Measurements from ENCODE around the gene RIPPLY3.
"Not testable (repeated sequence)": the region's sequence is repeated elsewhere in the genome, so short reads cannot be mapped to it uniquely, and the experiment has no call there.

Gene RIPPLY3

GRCh38 chr21:36981049-36981391 is 25.5 kb upstream of the RIPPLY3 start:
- no peak for DNase-seq (ENCODE audit: low read depth, low spot score)

GRCh38 chr21:36981977-36982700 is 24.4 kb upstream of the RIPPLY3 start:
- DNase-seq (ENCODE audit: low read depth, low spot score), result no peak

- no peak for DNase-seq (ENCODE audit: low read depth, low spot score)
Observed at GRCh38 chr21:36985751-36986594, 20.5 kb upstream of the RIPPLY3 start.

DNA sequence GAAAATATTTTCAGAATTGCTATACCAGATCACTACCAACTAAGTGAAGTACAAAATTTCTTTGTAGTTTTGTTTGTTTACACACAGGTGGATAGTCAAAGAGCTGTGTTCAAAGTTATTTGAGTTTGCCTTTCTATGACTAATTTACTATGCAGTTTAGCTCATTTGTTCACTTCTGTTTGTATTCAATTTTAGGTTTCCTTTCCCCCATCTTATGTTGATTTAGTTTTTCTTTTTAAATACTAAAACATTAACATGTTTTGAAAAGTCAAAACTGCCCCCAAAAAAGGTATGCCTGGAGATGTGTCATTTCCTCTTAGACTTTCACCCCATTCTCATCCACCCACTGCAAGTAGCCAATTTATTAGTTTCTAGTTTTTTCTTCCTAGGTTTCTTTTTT is 18.7 kb upstream of the RIPPLY3 start:
- DNase-seq (ENCODE audit: low read depth, low spot score), result no peak

DNA sequence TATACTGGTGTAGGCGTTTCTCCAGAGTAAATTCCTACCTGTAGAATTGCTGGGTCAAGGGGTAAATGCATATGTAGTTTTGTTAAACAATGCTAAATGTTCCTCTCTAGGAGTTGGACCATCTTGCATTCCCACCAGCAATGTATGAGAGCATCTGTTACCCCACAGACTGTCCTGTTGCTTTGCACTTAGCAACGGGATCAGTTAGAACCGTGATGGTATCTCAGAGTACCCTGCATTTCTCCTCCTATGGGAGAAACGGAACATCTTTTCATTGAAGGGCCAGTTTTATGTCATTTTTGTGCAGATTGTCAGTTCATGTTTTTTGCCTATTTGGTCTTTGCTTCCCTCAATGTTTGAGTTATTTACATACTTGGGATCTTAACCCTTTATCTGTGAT is 18.0 kb upstream of the RIPPLY3 start:
- DNase-seq (ENCODE audit: low read depth, low spot score), result no peak

DNA sequence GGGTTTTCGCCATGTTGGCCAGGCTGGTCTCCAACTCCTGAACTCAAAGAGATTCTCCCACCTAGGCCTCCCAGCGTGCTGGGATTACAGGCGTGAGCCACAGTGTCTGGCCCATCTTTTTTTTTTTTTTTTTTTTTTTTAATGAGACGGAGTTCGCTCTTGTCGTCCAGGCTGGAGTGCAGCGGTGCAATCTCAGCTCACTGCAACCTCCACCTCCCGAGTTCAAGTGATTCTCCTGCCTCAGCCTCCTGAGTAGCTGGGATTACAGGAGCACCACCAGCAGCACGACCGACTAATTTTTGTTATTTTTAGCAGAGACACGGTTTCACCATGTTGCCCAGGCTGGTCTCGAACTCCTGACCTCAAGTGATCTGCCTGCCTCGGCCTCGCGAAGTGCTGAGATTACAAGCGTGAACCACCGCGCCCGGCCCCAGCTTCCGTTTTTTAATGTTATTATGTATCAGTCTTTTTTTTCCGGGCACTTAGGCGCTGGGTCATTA is 17.3 kb upstream of the RIPPLY3 start:
- DNase-seq (ENCODE audit: low read depth, low spot score), result not testable (repeated sequence)

GRCh38 chr21:36989699-36990507 is 16.6 kb upstream of the RIPPLY3 start:
- DNase-seq (ENCODE audit: low read depth, low spot score), result peak; percentile 67

- DNase-seq (ENCODE audit: low read depth, low spot score), result no peak
Observed at GRCh38 chr21:36990508-36991205, 15.8 kb upstream of the RIPPLY3 start.

GRCh38 chr21:36992671-36993070 is 13.8 kb upstream of the RIPPLY3 start:
- no peak for DNase-seq (ENCODE audit: low read depth, low spot score)

DNA sequence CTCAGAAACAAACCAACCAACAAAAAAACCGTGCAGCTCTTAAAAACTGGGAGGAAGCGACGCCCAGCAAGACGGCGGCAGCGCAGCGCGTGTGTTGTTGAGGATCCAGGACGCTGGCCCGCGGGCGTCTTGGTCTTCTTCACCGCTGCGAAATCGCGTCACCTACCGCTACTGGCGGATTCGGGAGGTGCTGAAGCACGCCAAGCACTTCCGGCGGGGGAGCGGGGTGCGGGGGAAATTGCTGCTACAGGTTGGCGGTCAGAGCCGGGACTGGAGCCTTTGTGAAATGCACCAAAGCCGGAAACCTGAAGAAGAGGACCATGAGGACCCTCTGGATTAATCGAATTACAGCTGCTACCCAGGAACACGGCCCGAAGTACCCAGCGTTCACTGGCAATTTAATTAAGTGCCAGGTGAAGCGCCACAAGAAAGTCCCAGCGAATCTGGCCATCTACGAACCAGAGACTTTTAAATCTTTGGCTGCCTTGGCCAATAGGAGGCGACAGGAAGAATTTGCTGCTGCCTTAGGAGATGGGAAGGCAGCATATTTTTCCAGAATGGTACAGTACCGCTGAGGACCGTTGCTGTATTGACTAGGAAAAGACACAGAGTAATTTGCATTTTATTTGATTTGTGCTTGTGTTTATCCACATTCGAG is 11.9 kb upstream of the RIPPLY3 start:
- DNase-seq (ENCODE audit: low read depth, low spot score), result no peak

GRCh38 chr21:36995285-36995684 is 11.2 kb upstream of the RIPPLY3 start:
- not testable (repeated sequence) for DNase-seq (ENCODE audit: low read depth, low spot score)

DNA sequence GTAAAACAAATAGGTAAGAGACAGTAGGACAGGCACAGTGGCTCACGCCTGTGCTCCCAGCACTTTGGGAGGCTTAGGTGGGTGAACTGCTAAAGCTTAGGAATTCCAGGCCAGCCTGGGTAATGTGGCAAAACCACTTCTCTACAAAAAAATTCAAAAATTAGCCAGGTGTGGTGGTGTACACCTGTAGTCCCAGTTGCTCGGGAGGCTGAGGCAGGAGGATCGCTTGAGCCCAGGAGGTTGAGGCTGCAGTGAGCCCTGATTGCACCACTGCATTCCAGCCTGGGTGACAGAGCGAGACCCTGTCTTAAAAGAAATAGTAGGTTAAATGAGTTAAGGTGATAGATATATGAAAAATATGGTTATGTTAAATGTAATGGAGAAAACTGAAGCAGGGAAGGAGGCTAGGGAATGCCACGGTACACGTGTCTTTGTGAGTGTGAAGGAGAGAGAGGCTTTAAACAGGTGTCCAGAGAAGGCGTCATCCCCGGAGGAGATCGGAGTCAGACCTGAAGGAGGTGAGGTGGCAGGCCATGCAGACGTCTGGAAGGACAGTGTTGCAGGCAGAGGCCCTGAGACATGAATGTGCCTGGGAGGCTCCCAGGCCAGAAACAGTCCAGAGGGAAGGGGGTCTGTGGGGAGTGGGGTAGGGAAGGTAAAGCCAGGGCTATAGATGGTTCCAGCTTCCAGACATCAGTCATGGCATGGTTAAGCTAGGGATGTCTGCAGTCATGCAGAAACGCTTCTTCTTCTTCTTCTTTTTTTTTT is 7.2 kb upstream of the RIPPLY3 start:
- DNase-seq (ENCODE audit: low read depth, low spot score), result no peak

GRCh38 chr21:37000381-37000780 is 6.1 kb upstream of the RIPPLY3 start:
- DNase-seq (ENCODE audit: low read depth, low spot score), result no peak

GRCh38 chr21:37001441-37001840 is 5.1 kb upstream of the RIPPLY3 start:
- DNase-seq (ENCODE audit: low read depth, low spot score), result no peak

DNA sequence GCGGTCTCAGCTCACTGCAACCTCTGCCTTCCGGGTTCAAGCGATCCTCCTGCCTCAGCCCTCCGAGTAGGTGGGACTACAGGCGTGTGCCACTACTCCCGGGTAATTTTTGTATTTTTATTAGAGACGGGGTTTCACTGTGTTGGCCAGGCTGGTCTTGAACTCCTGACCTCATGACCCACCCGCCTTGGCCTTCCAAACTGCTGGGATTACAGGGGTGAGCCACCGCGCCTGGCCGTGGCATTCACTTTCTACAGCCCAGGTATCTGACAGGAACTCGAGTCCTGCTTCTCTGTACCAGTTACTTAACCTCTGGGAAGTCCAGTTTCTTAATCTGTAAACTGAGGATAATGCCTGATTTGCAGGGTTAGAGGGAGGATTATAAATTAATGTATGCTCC is 3.7 kb upstream of the RIPPLY3 start:
- not testable (repeated sequence) for DNase-seq (ENCODE audit: low read depth, low spot score)

- not testable (repeated sequence) for DNase-seq (ENCODE audit: low read depth, low spot score)
Observed at GRCh38 chr21:37003917-37004316, 2.6 kb upstream of the RIPPLY3 start.

- no peak for DNase-seq (ENCODE audit: low read depth, low spot score)
Observed at GRCh38 chr21:37005548-37006485, 685 bp upstream of the RIPPLY3 start.

GRCh38 chr21:37008724-37009123 is 2.2 kb downstream of the RIPPLY3 start:
- DNase-seq (ENCODE audit: low read depth, low spot score), result no peak

DNA sequence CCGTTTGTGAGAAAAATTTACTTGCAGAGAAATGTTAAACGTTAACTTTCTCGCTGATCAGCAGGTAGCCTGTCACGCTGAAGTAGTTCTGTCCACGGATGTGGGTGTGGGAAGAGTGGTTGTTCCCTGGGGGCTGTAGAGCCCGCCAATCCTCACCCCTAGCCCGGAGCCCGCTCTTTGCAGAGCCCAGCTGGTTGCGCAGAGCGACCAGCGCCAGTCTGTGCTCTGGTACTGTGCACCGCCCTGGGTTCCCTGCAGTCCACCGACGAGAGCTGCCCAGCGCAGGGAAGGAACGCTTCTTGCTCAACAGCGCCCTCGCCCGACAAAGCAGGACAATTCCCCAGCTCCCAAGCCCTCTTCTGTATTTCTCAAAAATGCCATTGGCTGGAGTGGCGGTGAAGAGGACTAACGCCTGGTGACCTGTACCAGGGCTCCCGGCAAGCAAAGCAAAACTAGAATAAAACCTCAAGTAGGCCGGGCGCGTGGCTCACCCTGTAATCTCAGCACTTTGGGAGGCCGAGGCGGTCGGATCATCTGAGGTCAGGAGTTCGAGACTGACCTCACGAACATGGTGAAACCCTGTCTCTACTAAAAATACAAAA is 3.3 kb downstream of the RIPPLY3 start:
- peak; percentile 58 for DNase-seq (ENCODE audit: low read depth, low spot score)
